ENCODE measurements around the gene TESPA1. TPM values are rescaled to one million over a fixed set of nuclear protein-coding genes. Genes with fewer than 3 reads are reported as not detected.
A peak's percentile ranks its signal among the peaks of the same experiment; 100 is the strongest.

TESPA1 gene, protein sequence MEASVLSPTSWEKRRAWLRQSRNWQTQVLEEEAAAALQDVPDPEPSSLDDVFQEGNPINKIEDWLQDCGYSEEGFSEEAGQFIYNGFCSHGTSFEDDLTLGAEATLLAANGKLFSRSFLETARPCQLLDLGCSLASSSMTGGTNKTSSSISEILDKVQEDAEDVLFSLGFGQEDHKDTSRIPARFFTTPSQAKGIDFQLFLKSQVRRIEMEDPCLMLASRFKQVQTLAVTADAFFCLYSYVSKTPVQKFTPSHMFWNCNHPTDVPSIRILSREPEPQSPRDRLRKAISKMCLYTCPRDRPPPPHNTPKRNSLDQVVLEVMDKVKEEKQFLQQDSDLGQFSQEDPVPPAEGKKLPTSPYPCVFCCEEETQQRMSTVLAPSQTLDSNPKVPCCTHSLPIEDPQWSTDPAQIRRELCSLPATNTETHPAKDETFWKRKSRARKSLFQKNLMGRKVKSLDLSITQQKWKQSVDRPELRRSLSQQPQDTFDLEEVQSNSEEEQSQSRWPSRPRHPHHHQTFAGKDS
- total RNA-seq: 0.59 TPM
- long read RNA-seq, partial matches to known transcripts: 0 of 1 reads
- long read RNA-seq, other reads (novel, unspliced or antisense): 1 of 1 reads

DNA sequence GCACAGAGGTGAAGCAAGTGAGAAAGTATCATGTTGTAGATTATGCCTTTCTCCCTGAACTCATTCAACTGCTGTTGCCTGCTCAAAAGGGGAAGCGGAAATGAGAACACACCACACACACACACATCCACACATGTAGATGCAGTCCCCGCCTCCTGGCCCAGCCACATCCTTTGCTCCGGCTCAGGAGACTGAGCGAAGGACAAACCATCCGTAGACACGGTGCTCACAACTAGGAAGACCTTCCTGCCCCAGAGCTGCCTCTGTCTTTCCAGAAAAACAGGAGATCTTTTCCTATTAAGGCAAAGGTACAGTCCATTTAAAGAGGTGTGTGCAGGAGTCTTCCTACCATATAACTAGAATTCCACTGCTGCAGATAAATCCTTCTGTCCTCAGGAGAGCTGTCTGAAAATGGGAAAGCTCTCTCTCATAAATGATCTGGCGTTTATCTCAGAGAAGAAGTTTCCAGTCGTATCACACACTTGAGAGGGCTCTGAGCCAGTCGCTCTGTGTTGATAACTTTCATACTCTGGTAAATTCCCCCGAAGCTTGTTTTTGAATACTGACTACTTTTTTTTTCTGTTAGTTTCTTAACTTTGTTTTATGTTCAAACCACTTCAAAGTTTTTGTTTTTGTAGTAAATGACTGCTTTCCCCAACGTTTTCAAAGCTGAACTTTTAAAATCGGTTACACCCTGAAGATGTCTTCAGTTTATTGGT lies at the start of gene TESPA1:
Gene TESPA1, minus strand, starts transcription at position 105 of the 719 bp plus-strand sequence. CDS start 10,200 bp downstream, outside the sequence.
- peak; percentile 71 for ATAC-seq (ENCODE audit: poor library complexity)
- intact Hi-C loops (cut with DNase I): no loop called here
- DNase-seq: peak; percentile 78

DNA sequence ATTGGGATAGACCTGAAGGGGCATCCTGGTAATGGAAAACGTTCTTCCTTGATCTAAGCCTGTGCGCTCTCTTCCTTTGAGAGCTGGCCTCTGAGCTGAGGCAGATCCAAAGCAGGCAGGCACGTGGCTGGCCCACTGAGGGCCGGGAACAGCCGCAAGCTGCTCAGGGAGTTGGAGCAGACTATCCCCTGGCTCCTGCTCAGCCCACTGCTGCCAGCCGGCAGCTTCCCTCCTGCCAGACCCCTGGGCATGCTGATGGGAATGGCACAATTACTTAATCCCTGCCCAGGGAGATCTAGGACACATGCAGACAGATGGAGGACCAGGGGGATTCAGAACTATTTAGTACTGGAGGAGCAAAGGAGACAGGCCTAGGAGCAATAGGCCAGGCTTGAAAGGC lies 49.7 kb upstream of the TESPA1 start:
- DNase-seq (no peak), ATAC-seq (ENCODE audit: poor library complexity) (no peak)
- intact Hi-C loops (cut with DNase I): no loop called here

DNA sequence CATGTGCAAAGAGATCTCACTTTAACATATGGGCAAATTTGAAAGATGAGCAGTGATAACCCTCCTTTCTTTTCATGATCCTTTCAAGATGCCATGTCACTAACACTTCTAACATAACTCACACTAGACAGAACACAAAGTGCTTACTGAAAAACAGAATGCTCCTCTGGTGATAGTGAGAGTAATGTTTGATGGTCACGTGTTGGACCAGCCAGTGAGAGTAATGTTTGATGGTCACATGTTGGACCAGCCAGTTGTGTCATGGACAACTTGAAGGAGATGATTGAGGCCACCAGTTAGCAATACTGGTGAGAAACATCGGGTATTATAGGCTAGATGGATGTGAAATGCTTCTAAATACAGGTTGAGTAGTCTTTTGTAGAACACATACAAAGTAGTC lies 40.9 kb upstream of the TESPA1 start:
- intact Hi-C loops (cut with DNase I): no loop called here
- ATAC-seq (ENCODE audit: poor library complexity) (no peak), DNase-seq (no peak)

GRCh38 chr12:55024575-55024974 lies 40.0 kb upstream of the TESPA1 start:
- DNase-seq (no peak), ATAC-seq (ENCODE audit: poor library complexity) (no peak)
- intact Hi-C loops (cut with DNase I): no loop called here

DNA sequence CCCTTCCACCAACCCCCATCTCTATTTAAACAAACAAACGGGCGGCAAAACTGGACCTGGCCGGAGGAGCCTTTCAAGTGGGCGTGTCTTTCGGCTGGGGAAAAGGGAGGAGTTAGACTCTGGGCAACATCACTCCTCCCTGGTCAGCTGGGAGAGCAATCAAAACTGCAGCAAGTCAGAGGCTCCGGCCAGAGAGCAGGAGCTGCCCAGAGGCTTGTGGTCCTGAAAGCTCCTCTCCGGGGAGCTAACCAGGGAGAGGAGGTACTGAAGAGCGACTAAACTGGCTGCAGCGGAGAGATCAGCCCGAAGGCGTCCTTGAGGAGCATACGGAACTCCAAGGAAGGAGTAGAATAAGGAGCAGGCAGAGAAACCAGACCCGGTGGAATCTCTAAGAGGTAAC lies 35.2 kb upstream of the TESPA1 start, which contains the start of gene NEUROD4:
Gene NEUROD4, plus strand, starts transcription at position 191 of the 400 bp plus-strand sequence. CDS start 6,466 bp downstream, outside the sequence.
- peak; percentile 51 for ATAC-seq (ENCODE audit: poor library complexity)
- intact Hi-C loops (cut with DNase I): no loop called here

GRCh38 chr12:55017416-55017925 lies 32.9 kb upstream of the TESPA1 start:
- ATAC-seq (ENCODE audit: poor library complexity) (no peak), DNase-seq (no peak)
- intact Hi-C loops (cut with DNase I): no loop called here

More for the DNA sequence above, 35.2 kb upstream of the TESPA1 start, which contains the start of gene NEUROD4:
- peak; percentile 54 for DNase-seq

GRCh38 chr12:55008944-55009585 lies 24.5 kb upstream of the TESPA1 start:
- no peak for ATAC-seq (ENCODE audit: poor library complexity)
- intact Hi-C loops (cut with DNase I): no loop called here
- DNase-seq: no peak

- DNase-seq (no peak), ATAC-seq (ENCODE audit: poor library complexity) (no peak)
Measured at GRCh38 chr12:55002355-55002754, 17.8 kb upstream of the TESPA1 start.

GRCh38 chr12:55001198-55001868 lies 16.8 kb upstream of the TESPA1 start:
- intact Hi-C loops (cut with DNase I): no loop called here
- ATAC-seq (ENCODE audit: poor library complexity) (no peak), DNase-seq (no peak)

More at GRCh38 chr12:55002355-55002754, 17.8 kb upstream of the TESPA1 start:
- intact Hi-C loops (cut with DNase I): no loop called here

- ATAC-seq (ENCODE audit: poor library complexity) (no peak), DNase-seq (no peak)
- intact Hi-C loops (cut with DNase I): no loop called here
Measured at GRCh38 chr12:54998958-54999510, 14.5 kb upstream of the TESPA1 start.

GRCh38 chr12:54997929-54998522 lies 13.5 kb upstream of the TESPA1 start:
- intact Hi-C loops (cut with DNase I): no loop called here
- no peak for DNase-seq
- no peak for ATAC-seq (ENCODE audit: poor library complexity)

GRCh38 chr12:54996205-54996604 lies 11.6 kb upstream of the TESPA1 start:
- intact Hi-C loops (cut with DNase I): no loop called here
- DNase-seq: no peak
- ATAC-seq (ENCODE audit: poor library complexity): no peak

DNA sequence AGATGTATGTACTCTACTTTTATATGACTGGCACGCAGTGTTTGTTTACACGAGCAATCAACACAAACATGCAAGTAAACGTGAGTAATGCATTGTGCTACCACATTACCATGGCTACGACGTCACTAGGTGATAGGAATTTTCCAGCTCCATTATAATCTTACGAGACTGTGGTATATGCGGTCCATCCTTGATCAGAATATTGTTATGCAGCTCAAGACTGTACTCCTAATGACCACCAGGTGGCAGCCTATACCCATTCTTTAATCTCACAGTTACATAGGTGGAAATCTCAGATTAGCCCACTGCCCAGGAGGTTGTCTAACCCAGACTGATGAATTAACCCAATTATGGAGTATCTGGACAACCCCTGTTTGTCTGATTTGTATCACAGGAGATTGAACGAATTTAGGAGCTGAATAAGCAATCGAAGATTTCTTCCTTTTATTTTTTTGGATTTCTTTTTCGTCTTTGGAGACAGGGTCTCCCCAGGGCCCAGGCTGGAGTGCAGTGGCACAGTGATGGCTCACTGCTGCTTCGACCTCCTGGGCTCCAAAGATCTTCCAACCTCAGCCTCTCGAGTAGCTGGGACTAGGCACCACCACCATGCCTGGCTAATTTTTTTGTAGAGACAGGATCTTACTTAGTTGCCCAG lies 8.7 kb upstream of the TESPA1 start:
- DNase-seq: no peak
- intact Hi-C loops (cut with DNase I): loop anchor here (5.0 kb wide), 1 partner anchor 79 kb away; no protein-coding TSS in a partner anchor
- ATAC-seq (ENCODE audit: poor library complexity): peak; percentile 69

DNA sequence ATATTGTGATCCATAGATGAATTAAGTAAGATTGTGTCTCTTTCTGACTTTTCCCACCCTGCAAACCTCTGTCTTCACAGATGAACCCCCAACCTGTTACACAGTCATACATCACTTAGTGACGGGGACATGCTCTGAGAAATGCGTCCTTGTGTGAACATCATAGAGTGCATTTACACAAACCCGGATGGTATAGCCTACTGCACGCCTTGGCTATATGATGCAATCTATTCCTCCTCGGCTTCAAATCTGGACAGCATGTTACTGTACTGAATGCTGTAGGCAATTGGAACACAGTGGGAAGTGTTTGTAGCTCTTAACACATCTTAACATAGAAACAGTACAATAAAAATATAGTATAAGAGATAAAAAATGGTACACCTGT lies 7.4 kb upstream of the TESPA1 start:
- intact Hi-C loops (cut with DNase I): loop anchor here (5.0 kb wide), 1 partner anchor 80 kb away; no protein-coding TSS in a partner anchor
- DNase-seq (no peak), ATAC-seq (ENCODE audit: poor library complexity) (no peak)

DNA sequence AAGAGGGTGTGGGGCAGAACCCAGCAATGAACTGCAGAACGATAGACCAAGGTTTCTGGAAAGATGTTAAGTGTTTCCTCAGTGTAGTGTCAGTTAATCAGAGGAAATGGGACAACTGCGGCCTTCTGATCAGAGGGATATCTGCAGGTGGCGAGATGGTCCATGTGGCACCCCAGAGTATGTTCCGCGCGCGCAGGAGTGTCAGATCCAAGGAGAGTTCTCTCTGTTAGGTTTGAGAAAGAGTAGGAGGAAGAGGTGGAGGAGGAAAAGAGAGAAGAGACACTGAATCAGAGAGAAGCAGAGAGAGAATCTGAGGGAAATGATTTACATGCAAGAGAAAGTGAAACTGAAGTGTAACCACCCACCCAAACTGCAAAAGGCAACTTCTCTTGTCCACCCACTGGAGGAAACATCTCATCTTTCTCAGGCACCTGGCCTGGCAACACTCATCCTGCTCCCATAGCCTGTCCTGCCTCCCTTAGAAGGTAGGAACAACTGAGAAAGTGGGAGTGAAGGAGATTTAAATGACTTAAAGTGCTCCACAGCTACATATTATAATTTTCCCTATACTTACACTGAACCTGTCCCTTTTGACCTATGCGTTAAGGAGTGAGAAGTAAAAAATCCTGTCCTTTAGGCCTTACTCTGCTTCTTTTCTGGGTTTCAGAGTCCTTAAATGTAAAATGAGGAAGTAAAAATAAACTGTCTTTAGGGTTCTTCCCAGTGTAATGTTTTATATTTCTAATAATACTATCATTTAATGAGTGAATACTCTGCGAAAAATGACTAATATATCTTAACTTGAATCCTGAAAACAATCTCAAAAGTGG lies 6.8 kb upstream of the TESPA1 start:
- no peak for DNase-seq
- no peak for ATAC-seq (ENCODE audit: poor library complexity)
- intact Hi-C loops (cut with DNase I): loop anchor here (5.0 kb wide), 1 partner anchor 81 kb away; no protein-coding TSS in a partner anchor

- intact Hi-C loops (cut with DNase I): loop anchor here (5.0 kb wide), 1 partner anchor 82 kb away; no protein-coding TSS in a partner anchor
- DNase-seq (no peak), ATAC-seq (ENCODE audit: poor library complexity) (no peak)
Measured at GRCh38 chr12:54989829-54990228, 5.3 kb upstream of the TESPA1 start.
